CD4-positive, alpha-beta T cell treated with Interleukin-15 for 1 hour (primary cell): Measurements from ENCODE around the gene JSRP1.

Source experiments
- DNase-seq: peaks from one replicate; pipeline ENCODE4 v3.0.0-alpha.2; 2020

Gene JSRP1

GRCh38 chr19:2255982-2256685, at the start of gene JSRP1:
TSS of gene JSRP1 (minus strand) at chr19:2256417. CDS start at chr19:2255314, 1,103 bp downstream.
- peak; percentile 39 for DNase-seq

DNA sequence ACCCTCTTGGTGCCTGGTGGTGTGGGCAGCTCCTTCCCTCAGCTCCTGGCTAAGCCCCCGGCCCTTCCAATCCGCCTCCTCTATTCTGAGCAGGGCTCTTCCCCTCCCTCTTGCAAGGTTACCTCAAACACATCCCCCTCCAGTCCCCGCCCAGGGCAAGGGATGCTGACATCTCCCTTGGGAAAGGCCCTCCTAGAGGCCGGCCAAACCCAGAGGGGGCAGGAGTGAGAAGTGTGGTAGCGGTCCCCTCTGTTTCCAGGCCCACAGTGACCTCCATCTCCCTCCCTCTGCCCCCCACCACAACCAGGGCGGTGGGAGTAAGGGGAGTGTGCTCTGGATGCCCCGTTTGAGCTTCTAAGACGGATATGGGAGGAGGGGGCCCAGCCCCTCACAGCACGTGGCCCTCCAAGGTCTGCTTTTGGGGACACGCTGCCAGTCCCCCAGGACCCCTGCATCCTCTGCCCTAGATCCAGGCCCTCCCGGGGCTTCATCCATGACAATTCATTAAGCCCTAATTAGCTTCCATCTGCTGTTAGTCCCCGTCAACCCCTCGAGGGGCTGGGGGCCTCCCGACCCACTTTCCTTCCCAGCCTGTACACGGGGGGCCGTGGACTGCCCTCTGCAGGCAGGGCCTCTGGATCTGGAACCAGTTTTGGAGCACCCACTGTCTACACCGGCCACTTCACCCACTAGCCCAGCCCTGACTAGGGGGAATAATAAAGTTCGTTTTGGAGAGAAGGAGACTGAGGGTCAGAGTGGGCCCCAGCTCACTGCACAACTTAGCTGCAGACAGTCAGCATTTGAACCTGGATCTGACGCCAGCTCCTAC, 49.4 kb upstream of the JSRP1 start:
- no peak for DNase-seq

DNA sequence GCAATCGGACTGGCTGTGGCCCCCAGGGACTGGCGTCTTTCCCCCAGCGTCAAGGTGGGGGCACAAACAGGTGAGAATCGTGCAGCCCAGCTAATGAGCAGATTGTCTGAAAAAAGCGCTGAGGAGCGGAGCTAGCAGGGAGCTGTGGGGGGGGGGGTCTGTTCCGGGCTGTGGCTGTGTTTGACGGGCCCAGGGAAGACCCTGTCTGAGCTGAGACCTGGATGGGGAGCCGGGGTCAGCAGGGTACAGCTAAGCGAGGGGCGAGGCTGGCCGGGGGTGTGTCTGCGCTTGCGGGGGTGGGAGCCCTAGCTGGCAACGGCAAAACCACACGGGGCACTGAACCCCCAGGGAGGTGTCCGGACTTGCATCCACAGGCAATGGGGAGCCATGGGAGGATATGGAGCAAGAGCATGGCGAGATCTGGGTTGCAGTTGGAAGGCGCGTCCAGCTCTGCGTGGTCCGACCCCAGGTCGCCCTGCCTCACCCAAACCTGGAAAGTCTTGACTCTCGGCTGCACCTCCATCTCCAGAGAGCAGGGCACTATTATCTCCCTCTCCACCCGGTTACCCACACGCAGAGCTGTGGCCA, 47.1 kb upstream of the JSRP1 start:
- DNase-seq, result no peak

GRCh38 chr19:2302319-2303210, 46.3 kb upstream of the JSRP1 start:
- peak; percentile 69 for DNase-seq

DNA sequence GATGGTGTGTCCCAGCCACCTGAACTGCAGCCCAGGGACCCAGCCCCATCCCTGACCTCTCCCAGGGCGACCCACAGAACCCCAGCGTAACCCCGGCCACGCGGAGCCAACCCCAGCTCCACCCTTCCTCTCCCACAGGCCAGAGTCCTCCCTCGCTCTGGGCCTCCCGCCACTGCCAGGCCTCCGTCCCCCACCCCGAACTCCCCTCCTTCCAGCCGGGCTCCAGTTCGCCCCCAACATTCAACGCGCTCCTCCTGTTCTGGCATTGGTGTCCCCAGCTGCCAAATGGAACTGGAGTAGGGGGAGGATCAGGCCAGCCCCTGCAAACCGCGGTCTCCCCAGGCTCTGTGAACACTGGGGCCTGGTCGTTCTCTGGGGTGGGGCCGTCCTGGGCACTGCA, 44.3 kb upstream of the JSRP1 start:
- DNase-seq, result no peak

- DNase-seq, result no peak
Observed at GRCh38 chr19:2296141-2296540, 39.9 kb upstream of the JSRP1 start.

GRCh38 chr19:2294687-2295335, 38.6 kb upstream of the JSRP1 start:
- no peak for DNase-seq

DNA sequence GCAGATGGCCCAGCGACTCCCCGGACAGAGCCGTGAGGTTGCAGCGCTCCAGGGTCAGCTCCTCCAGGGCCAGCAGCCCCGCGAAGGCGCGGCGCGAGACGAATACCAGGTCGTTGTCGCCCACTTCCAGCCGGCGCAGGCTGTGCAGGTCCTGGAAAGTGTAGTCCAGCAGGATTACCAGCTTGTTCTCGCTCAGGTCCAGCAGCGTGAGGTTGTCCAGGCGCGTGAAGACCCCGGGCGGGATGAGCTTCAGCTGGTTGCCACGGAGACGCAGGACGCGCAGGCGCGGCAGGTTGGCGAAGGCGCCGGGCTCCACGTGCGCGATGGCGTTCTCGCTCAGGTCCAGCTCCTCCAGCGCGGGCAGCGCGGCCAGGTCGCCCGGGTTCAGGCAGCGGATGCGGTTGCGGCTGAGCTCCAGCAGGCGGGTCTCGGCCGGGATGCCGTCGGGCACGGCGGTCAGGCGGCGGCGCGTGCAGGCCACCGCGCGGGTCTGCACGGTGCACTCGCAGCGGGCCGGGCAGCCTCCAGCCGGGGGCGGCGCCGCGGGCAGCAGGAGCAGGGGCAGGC, 35.1 kb upstream of the JSRP1 start:
- DNase-seq, result no peak

- DNase-seq, result no peak
Observed at GRCh38 chr19:2290441-2291184, 34.4 kb upstream of the JSRP1 start.

DNA sequence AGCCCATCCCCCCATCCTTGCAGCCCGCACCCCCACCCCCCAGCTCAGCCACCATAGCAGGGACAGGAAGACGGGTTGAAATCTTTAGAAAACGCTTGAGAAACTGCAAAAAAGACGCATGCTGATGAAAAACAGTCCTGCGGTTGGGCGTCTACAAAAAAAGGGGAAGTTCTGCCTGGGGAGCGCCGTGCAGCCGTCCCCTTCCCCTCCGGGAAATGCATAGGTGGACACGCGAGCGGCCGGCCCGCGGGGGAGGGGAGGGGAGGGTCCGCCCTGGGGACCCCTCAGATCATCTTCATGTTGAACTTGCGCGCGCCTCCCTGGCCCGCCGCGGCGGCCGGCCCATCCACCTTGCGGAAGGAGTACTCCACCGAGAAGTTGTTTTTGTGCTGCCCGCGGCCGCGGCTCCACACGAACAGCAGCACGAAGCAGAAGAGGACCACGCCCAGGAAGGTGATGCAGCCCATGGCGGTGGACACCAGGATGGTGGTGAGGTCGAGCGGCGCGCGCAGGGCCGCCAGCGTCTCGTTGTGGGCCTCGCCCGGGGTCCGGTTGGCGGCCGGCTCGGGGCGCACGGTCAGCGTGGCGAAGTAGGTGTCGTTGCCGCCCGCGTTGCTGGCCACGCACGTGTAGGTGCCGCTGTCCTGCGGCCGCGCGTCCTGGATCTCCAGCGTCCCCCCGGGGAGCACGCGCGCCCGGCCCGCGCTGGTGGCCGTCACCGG, 33.7 kb upstream of the JSRP1 start:
- DNase-seq, result peak; percentile 73

GRCh38 chr19:2288818-2289713, 32.8 kb upstream of the JSRP1 start:
- no peak for DNase-seq

GRCh38 chr19:2288338-2288817, 32.2 kb upstream of the JSRP1 start:
- DNase-seq, result no peak

- no peak for DNase-seq
Observed at GRCh38 chr19:2287585-2288337, 31.5 kb upstream of the JSRP1 start.

DNA sequence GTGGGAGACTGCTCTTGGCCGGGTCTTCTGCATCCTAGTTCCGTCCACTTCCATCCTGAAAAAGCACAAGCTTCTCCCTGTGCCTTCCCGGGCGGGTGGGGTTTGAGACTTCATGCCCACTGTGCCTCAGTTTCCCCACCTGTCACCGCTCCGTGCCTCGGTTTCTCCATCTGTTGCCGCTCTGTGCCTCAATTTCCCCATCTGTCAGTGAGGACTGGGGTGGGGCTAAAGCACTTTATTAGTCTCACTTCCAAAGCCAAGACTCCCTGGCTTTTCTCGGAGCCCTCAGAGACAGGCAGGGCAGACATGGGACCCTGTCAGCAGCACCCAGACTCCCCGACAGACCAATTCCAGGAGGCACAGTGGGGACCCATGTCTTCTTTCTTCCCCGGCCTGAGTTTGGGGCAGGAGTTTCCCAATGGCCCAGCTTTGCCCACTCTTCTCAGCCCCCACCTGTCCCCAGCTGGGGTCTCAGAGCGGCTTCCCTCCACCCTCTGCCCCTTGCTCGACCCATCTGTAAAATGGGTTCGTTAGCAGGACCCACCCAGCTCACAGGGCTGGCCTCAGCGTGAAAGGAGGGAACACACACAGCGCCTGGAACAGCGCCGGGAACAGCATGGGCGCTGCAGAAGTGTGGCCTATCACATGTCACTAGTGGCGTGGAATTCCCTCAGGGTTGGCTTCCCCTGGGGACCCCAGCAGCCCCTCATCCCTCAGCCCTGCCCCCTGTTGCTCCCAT, 30.4 kb upstream of the JSRP1 start:
- DNase-seq, result no peak

DNA sequence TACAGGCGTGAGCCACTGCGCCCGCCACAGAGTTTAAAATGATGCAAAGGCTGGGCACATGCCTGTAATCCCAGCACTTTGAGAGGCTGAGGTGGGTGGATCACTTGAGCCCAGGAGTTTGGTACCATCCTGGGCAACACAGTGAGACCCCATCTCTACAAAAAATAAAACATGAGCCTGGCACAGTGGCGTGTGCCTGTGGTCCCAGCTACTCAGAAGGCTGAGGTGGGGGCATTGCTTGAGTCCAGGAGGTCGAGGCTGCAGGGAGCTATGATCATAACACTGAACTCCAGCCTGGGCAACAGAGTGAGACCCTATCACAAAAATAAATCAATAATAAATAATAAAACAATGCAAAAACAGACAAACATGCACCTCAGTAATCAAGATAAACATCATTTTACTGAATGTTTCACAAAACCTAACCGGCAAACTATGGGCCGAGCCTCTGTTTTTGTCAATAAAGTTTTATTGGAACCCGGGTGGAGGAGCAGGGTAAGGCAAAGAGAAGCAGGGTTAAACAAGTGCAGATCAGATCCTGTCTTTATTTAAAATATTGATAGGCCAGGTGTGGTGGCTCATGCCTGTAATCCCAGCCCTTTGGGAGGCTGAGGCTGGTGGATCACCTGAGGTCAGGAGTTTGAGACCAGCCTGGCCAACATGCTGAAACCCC, 27.8 kb upstream of the JSRP1 start:
- no peak for DNase-seq

DNA sequence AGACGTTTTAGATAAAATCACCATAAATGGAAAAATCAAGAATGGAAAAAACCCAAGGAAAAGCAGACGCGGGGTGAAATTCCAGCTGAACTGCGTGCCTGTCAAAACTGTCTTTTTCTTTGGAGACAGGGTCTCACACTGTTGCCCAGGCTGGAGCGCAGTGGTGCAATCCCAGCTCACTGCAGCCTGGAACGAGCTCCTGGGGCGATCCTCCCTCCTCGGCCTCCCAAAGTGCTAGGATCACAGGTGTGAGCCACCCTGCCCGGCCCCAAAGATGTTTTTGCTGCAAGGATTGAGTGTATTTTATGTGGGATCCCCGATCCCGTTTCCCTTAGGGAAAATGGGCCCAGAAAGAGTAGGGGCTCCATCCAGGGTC, 26.6 kb upstream of the JSRP1 start:
- no peak for DNase-seq
